Heart left ventricle (tissue), 16 donors: Measurements from ENCODE around the gene PIGV. TPM values are rescaled to one million over a fixed set of nuclear protein-coding genes. Genes with fewer than 3 reads are reported as not detected.

Experiments used
- ATAC-seq, 4 donors: fragments of 200-7000 bp; cut with Tn5 transposase; one replicate each; pipeline ENCODE4 v1.9.1; 2020 to 2022; ENCODE audit warnings: moderate library complexity in 4 of 4, mild to moderate bottlenecking in 3 of 4, moderate number of reproducible peaks in 1 of 4
- DNase-seq, 5 donors: peaks; one replicate each; pipeline ENCODE4 v3.0.0-alpha.2; 2020
- H3K27ac ChIP-seq, 12 donors: fragments of 200-600 bp; sonication (generic) in 4 of 12; one replicate each; pipeline versions ENCODE4 v1.5.0 to v1.8.0; 2016 to 2022; ENCODE audit warnings: mild to moderate bottlenecking in 2 of 12
- H3K27me3 ChIP-seq, 9 donors: fragments of 200-600 bp; sonication (generic) in 2 of 9; one replicate each; pipeline versions ENCODE4 v1.5.1 to v1.8.0; 2016 to 2022; ENCODE audit warnings: mild to moderate bottlenecking in 3 of 9
- H3K36me3 ChIP-seq, 9 donors: fragments of 200-600 bp; sonication (generic) in 2 of 9; one replicate each; pipeline versions ENCODE4 v1.5.0 to v1.8.0; 2018 to 2022; ENCODE audit warnings: mild to moderate bottlenecking in 2 of 9
- H3K4me1 ChIP-seq, 12 donors: fragments of 200-600 bp; sonication (generic) in 4 of 12; one replicate each; pipeline versions ENCODE4 v1.5.0 to v1.8.0; 2016 to 2022; ENCODE audit warnings: mild to moderate bottlenecking in 3 of 12
- H3K4me3 ChIP-seq, 12 donors: fragments of 200-600 bp; sonication (generic) in 4 of 12; one replicate each; pipeline versions ENCODE4 v1.5.0 to v1.8.0; 2017 to 2022; ENCODE audit warnings: mild to moderate bottlenecking in 9 of 12, moderate library complexity in 4 of 12
- H3K9me3 ChIP-seq, 12 donors: fragments of 200-600 bp; sonication (generic) in 4 of 12; one replicate each; pipeline versions ENCODE4 v1.5.0 to v1.8.0; 2016 to 2022; ENCODE audit warnings: mild to moderate bottlenecking in 1 of 12
- CTCF ChIP-seq, 12 donors: fragments of 200-600 bp; sonication (generic) in 4 of 12; IDR thresholded peaks; one replicate each; pipeline versions ENCODE4 v1.5.0 to v1.8.0; 2018 to 2022; ENCODE audit warnings: antibody characterized with exemption in 12 of 12, mild to moderate bottlenecking in 5 of 12
- POLR2A ChIP-seq, 2 donors: fragments of 450-650 bp; IDR thresholded peaks; one replicate each; pipeline ENCODE4 v1.6.1; 2017; ENCODE audit warnings: antibody characterized with exemption in 2 of 2, mild to moderate bottlenecking in 2 of 2, moderate library complexity in 2 of 2
- WGBS, 4 donors: extraction: QIAGEN DNeasy Blood & Tissue Kit in 2 of 4; methylation state at CpG; one replicate each; pipeline versions ENCODE4 v1.1.5 to v1.1.7; 2013 to 2018; 5-methylcytosine and 5-hydroxymethylcytosine counted together
- intact Hi-C, 10 donors: fragments of 100-400 bp; cut with DNase I; formaldehyde crosslinking; loops; one replicate each; pipeline versions ENCODE4 v1.11.1 to v1.14.2; 2022
- polyA plus RNA-seq, 2 donors: library from polyadenylated mRNA; stranded (reverse); fragments of 200-250 nt; gene quantifications; one replicate each; pipeline ENCODE4 v1.2.3, GENCODE V29; 2013
- total RNA-seq, 9 donors: library from RNA; depleted of rRNA in 2 of 9; stranded (reverse); fragments of >200 nt in 2 of 9; fragmentation: NEBNext Ultra II Directional in 3 of 9; extraction: Animal tissue kit (Norgen Biotek cat#: 25700) in 3 of 9; gene quantifications; one replicate each; pipeline versions ENCODE4 v1.1.0 to v1.2.4, GENCODE V29; 2016 to 2023
- donor health status: ischemic (EF 13 %, LVEDD 7.1; RV severe dilation, severe dysfunction).
- donor health status: healthy with polysubstance abuse.
- donor health status: DM: no; HTN: yes; CAD: no.
- donor health status: DM: no; HTN: no; CAD: no.
- donor health status: ischemic (EF 25% LVEDD 6.9; RV normal size, moderate dysfunction).
- donor health status: ischemic (EF 25% LVEDD 5.7; RV mildly dilated, moderate dysfunction).
- donor health status: healthy.
- donor health status: DM: yes; HTN: yes; CAD: no.
- donor health status: ischemic (EF 35%, LVEDD 5.7; RV mildly dilated, moderate dysfunction).
- donor health status: nonischemic (EF 11% LVEDD 7.7; RV severe dilation, severe dysfunction).
- donor health status: DM: yes; HTN: yes; CAD: no.
- donor health status: PGD.
- donor health status: ischemic (EF 29% LVEDD 5.4; RV normal size, mild dysfunction).
- donor health status: nonischemic (EF 23%, LVEDD 6.1; RV moderate dilation, normal function).

PIGV gene
- total and polyA plus RNA-seq, 11 donors, result 2.7 to 8.8 (median 5.3) TPM

GRCh38 chr1:26782521-26783212 is 5.1 kb upstream of the PIGV start:
- peaks cover 0 to 59% (median 40%) of the 10 kb centered on the region in 9 donors for H3K36me3 ChIP-seq
- H3K27ac ChIP-seq, result peak overlapping the region in 8 of 12 donors; percentile 6 to 100 (median 98)
- no peaks in the 10 kb centered on the region for H3K9me3 ChIP-seq
- ATAC-seq (no peak), DNase-seq (no peak)
- H3K4me3 ChIP-seq, result no peak overlapping the region
- TF ChIP-seq CTCF (IDR thresholded peaks at IDR 0.05) (no peak), POLR2A (IDR thresholded peaks at IDR 0.05) (no peak)
- WGBS, 4 donors, result 48 to 64% (median 54%) methylated on average over 3 of the region's 3 CpGs
- peaks cover 12 to 69% (median 59%) of the 10 kb centered on the region in 12 donors for H3K4me1 ChIP-seq
- no peaks in the 10 kb centered on the region for H3K27me3 ChIP-seq
- intact Hi-C loops, result loop anchor here in 2 of 10 donors (5.0 kb wide), 2 partner anchors 35 to 40 kb away; no protein-coding TSS in a partner anchor

GRCh38 chr1:26783646-26784022 is 4.1 kb upstream of the PIGV start:
- DNase-seq (no peak), ATAC-seq (no peak)
- Histone ChIP-seq H3K4me3 (no peak overlapping the region), H3K4me1 (peaks cover 12 to 74% (median 62%) of the 10 kb centered on the region in 12 donors), H3K36me3 (peaks cover 0 to 49% (median 30%) of the 10 kb centered on the region in 9 donors), H3K9me3 (no peaks in the 10 kb centered on the region), H3K27me3 (no peaks in the 10 kb centered on the region), H3K27ac (peak overlapping the region in 11 of 12 donors; percentile 79 to 100 (median 99))
- intact Hi-C loops, result loop anchor here in 3 of 10 donors (2.0 to 5.0 kb wide), 4 partner anchors 31 to 41 kb away; no protein-coding TSS in a partner anchor
- TF ChIP-seq POLR2A (IDR thresholded peaks at IDR 0.05) (no peak), CTCF (IDR thresholded peaks at IDR 0.05) (no peak)
- WGBS, 4 donors, result 57 to 67% (median 62%) methylated on average over 5 of the region's 5 CpGs

- Histone ChIP-seq H3K9me3 (no peaks in the 10 kb centered on the region), H3K27ac (peak overlapping the region; percentile 41 to 100 (median 98)), H3K4me1 (peaks cover 12 to 77% (median 65%) of the 10 kb centered on the region in 12 donors), H3K4me3 (no peak overlapping the region), H3K36me3 (peaks cover 0 to 43% (median 24%) of the 10 kb centered on the region in 9 donors), H3K27me3 (no peaks in the 10 kb centered on the region)
- WGBS, 4 donors, result 85 to 100% (median 92%) methylated on average over 2 of the region's 2 CpGs
- DNase-seq (peak in 4 of 5 donors; percentile 80 to 87 (median 84)), ATAC-seq (peak; percentile 20 to 58 (median 34))
- TF ChIP-seq CTCF (IDR thresholded peaks at IDR 0.05) (peak in 3 of 12 donors; percentile 9 to 35 (median 29)), POLR2A (IDR thresholded peaks at IDR 0.05) (peak in 1 of 2 donors; percentile 29)
- intact Hi-C loops, result loop anchor here in 3 of 10 donors (2.0 to 5.0 kb wide), 4 partner anchors 31 to 42 kb away; no protein-coding TSS in a partner anchor
Observed at GRCh38 chr1:26784023-26784871, 3.5 kb upstream of the PIGV start.
